ENCODE data around the gene DERL2. TPM values are rescaled to one million over a fixed set of nuclear protein-coding genes. Genes with fewer than 3 reads are reported as not detected.

DERL2 gene
- total RNA-seq, result 10 to 100 TPM in 5 of 6 donors, 1 to 10 TPM in 1; 6.3 to 60.5 (median 30.8) TPM

GRCh38 chr17:5485270-5486205 is at the start of gene DERL2:
TSS of gene DERL2 (minus strand) at chr17:5486178. CDS start at chr17:5486161, 17 bp downstream.
- DNase-seq (no peak), ATAC-seq (ENCODE audit: low FRiP score in 2 of 2) (peak; percentile 0 to 25)
- 6 to 9% methylated on average over 14 to 28 of the region's 29 CpGs for WGBS, 2 donors
- Histone ChIP-seq H3K36me3 (peaks cover 7 to 65% (median 47%) of the 10 kb centered on the region in 4 donors), H3K4me3 (peak within 1 kb of the TSS; percentile 75 to 91 (median 88)), H3K27me3 (no peaks in the 10 kb centered on the region), H3K4me1 (peaks cover 19 to 35% (median 21%) of the 10 kb centered on the region in 4 donors), H3K27ac (peak within 1 kb of the TSS; percentile 96 to 99 (median 98)), H3K9me3 (no peaks in the 10 kb centered on the region)
- TF ChIP-seq POLR2AphosphoS5 (IDR thresholded peaks at IDR 0.05) (peak; percentile 5 to 43), CTCF (IDR thresholded peaks at IDR 0.05) (no peak), POLR2A (IDR thresholded peaks at IDR 0.05) (peak in 2 of 4 donors; percentile 16 to 30), EP300 (IDR thresholded peaks at IDR 0.05) (no peak)

DNA sequence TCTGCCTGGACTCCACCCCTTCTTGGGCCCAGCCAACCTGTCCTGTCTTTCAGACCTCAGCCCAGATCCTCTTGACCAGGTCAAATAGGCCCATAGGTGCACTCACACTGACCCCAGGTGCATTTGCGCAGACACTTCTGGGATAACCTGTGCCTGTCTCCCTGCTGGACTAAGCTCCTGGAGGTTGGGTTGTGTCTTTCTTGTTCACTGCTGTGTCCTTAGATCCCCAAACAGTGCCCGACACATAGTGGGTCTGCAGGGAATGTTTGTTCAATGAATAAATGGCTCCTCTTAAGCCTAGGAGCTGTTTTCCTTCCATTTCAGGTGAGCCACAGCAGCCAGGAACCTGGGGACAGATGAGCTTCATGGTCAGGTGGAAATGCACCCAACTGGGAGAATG is 49.5 kb upstream of the DERL2 start:
- H3K36me3 ChIP-seq, result peaks cover 0 to 84% (median 45%) of the 10 kb centered on the region in 4 donors
- TF ChIP-seq EP300 (IDR thresholded peaks at IDR 0.05) (no peak), CTCF (IDR thresholded peaks at IDR 0.05) (no peak), POLR2AphosphoS5 (IDR thresholded peaks at IDR 0.05) (no peak), POLR2A (IDR thresholded peaks at IDR 0.05) (no peak)
- 95 to 100% methylated on average over 1 to 2 of the region's 2 CpGs for WGBS, 2 donors

GRCh38 chr17:5533486-5534315 is 47.7 kb upstream of the DERL2 start:
- H3K27ac ChIP-seq, result no peak overlapping the region
- H3K27me3 ChIP-seq, result no peaks in the 10 kb centered on the region
- H3K4me1 ChIP-seq, result no peaks in the 10 kb centered on the region
- DNase-seq (no peak), ATAC-seq (ENCODE audit: low FRiP score in 2 of 2) (no peak)
- TF ChIP-seq EP300 (IDR thresholded peaks at IDR 0.05) (no peak), POLR2AphosphoS5 (IDR thresholded peaks at IDR 0.05) (no peak), POLR2A (IDR thresholded peaks at IDR 0.05) (no peak), CTCF (IDR thresholded peaks at IDR 0.05) (no peak)
- H3K36me3 ChIP-seq, result peaks cover 0 to 77% (median 38%) of the 10 kb centered on the region in 4 donors
- H3K9me3 ChIP-seq, result no peaks in the 10 kb centered on the region
- no peak overlapping the region for H3K4me3 ChIP-seq
- 86 to 90% methylated on average over 13 to 18 of the region's 18 CpGs for WGBS, 2 donors

More for the DNA sequence above, 49.5 kb upstream of the DERL2 start:
- ATAC-seq (ENCODE audit: low FRiP score in 2 of 2) (no peak), DNase-seq (no peak)
- Histone ChIP-seq H3K27me3 (no peaks in the 10 kb centered on the region), H3K9me3 (no peaks in the 10 kb centered on the region), H3K27ac (no peak overlapping the region), H3K4me1 (no peaks in the 10 kb centered on the region), H3K4me3 (no peak overlapping the region)

GRCh38 chr17:5532581-5532980 is 46.6 kb upstream of the DERL2 start:
- WGBS, 2 donors, result 91 to 95% methylated on average over 7 to 8 of the region's 8 CpGs
- ATAC-seq (ENCODE audit: low FRiP score in 2 of 2) (no peak), DNase-seq (no peak)
- TF ChIP-seq CTCF (IDR thresholded peaks at IDR 0.05) (no peak), EP300 (IDR thresholded peaks at IDR 0.05) (no peak), POLR2AphosphoS5 (IDR thresholded peaks at IDR 0.05) (no peak), POLR2A (IDR thresholded peaks at IDR 0.05) (no peak)
- H3K36me3 ChIP-seq, result peaks cover 0 to 68% (median 36%) of the 10 kb centered on the region in 4 donors
- no peaks in the 10 kb centered on the region for H3K4me1 ChIP-seq
- no peaks in the 10 kb centered on the region for H3K9me3 ChIP-seq
- H3K27ac ChIP-seq, result no peak overlapping the region
- no peaks in the 10 kb centered on the region for H3K27me3 ChIP-seq
- H3K4me3 ChIP-seq, result no peak overlapping the region
